WTC11 (cell line): ENCODE results near the gene PARM1. TPM values are rescaled to one million over a fixed set of nuclear protein-coding genes. Genes with fewer than 3 reads are reported as not detected.

Experiments
- ATAC-seq: fragments of 200-7000 bp; cut with Tn5 transposase; 2 replicates; pipeline ENCODE4 v1.10.0; 2021; ENCODE audit warnings: mild to moderate bottlenecking, moderate library complexity
- CTCF ChIA-PET: fragments of 300-600 bp; sonication (Branson Sonifier 250); formaldehyde crosslinking; loops from one replicate; lab custom pipeline; 2021; ENCODE audit warnings: antibody characterized with exemption; lab: Charles Lee
- POLR2A ChIA-PET: fragments of 350-600 bp; sonication (Branson Sonifier 250); formaldehyde crosslinking; loops from one replicate; lab custom pipeline; 2021; ENCODE audit warnings: antibody characterized with exemption; lab: Charles Lee
- DNase-seq: peaks from one replicate; pipeline ENCODE4 v3.0.0; 2021; ENCODE audit warnings: low spot score
- H3K27ac Mint-ChIP-seq: 2 replicates; pipeline ENCODE4 v1.8.0; 2021; ENCODE audit warnings: mixed read lengths
- H3K27me3 Mint-ChIP-seq: 2 replicates; pipeline ENCODE4 v1.8.0; 2021; ENCODE audit warnings: low read depth, mild to moderate bottlenecking, moderate library complexity, mixed read lengths
- H3K36me3 Mint-ChIP-seq: 2 replicates; pipeline ENCODE4 v1.8.0; 2021; ENCODE audit warnings: mixed read lengths
- H3K4me1 Mint-ChIP-seq: 2 replicates; pipeline ENCODE4 v1.8.0; 2022; ENCODE audit warnings: mixed read lengths
- H3K4me3 Mint-ChIP-seq: 2 replicates; pipeline ENCODE4 v1.8.0; 2021; ENCODE audit warnings: mild to moderate bottlenecking, moderate library complexity, mixed read lengths
- H3K9me3 Mint-ChIP-seq: 2 replicates; pipeline ENCODE4 v1.8.0; 2021; ENCODE audit warnings: mixed read lengths
- AFF4 ChIP-seq: sonication (generic); formaldehyde crosslinking; IDR thresholded peaks from 2 replicates; pipeline ENCODE4 v1.8.1; 2023; ENCODE audit warnings: mild to moderate bottlenecking, missing genetic modification reagents, borderline replicate concordance
- ARID4B ChIP-seq: sonication (generic); formaldehyde crosslinking; IDR thresholded peaks from 2 replicates; pipeline ENCODE4 v1.8.0; 2023; ENCODE audit warnings: missing genetic modification reagents, mild to moderate bottlenecking, borderline replicate concordance
- ATF1 ChIP-seq: sonication (generic); formaldehyde crosslinking; IDR thresholded peaks from 2 replicates; pipeline ENCODE4 v1.8.1; 2023; ENCODE audit warnings: mild to moderate bottlenecking, moderate library complexity, missing genetic modification reagents
- ELF4 ChIP-seq: sonication (generic); formaldehyde crosslinking; IDR thresholded peaks from 2 replicates; pipeline ENCODE4 v1.8.1; 2022; ENCODE audit warnings: low read depth, mild to moderate bottlenecking, moderate library complexity, missing genetic modification reagents
- MYBL2 ChIP-seq: sonication (generic); formaldehyde crosslinking; IDR thresholded peaks from 2 replicates; pipeline ENCODE4 v1.8.1; 2023; ENCODE audit warnings: mild to moderate bottlenecking, moderate library complexity, missing genetic modification reagents
- NFATC4 ChIP-seq: fragments of 250-450 bp; sonication (Bioruptor Pico); IDR thresholded peaks from 2 replicates; pipeline ENCODE4 v1.9.0; 2021; ENCODE audit warnings: mild to moderate bottlenecking
- SP1 ChIP-seq: sonication (generic); formaldehyde crosslinking; conservative IDR thresholded peaks from 2 replicates; pipeline ENCODE4 v1.8.1; 2022; ENCODE audit warnings: missing genetic modification reagents
- STAT6 ChIP-seq: sonication (generic); formaldehyde crosslinking; conservative IDR thresholded peaks from 2 replicates; pipeline ENCODE4 v1.8.1; 2023; ENCODE audit warnings: mild to moderate bottlenecking, low read depth, missing genetic modification reagents, moderate library complexity
- TEAD1 ChIP-seq: sonication (generic); formaldehyde crosslinking; IDR thresholded peaks from 2 replicates; pipeline ENCODE4 v1.8.0; 2022; ENCODE audit warnings: mild to moderate bottlenecking, missing genetic modification reagents
- ZBTB43 ChIP-seq: sonication (generic); formaldehyde crosslinking; IDR thresholded peaks from 2 replicates; pipeline ENCODE4 v1.8.1; 2023; ENCODE audit warnings: mild to moderate bottlenecking, missing genetic modification reagents
- ZNF138 ChIP-seq: sonication (generic); formaldehyde crosslinking; conservative IDR thresholded peaks from 2 replicates; pipeline ENCODE4 v1.8.1; 2022; ENCODE audit warnings: mild to moderate bottlenecking, moderate library complexity, missing genetic modification reagents
- ZNF281 ChIP-seq: sonication (generic); formaldehyde crosslinking; IDR thresholded peaks from 2 replicates; pipeline ENCODE4 v1.8.0; 2023; ENCODE audit warnings: mild to moderate bottlenecking, missing genetic modification reagents
- ZSCAN18 ChIP-seq: fragments of 250-450 bp; sonication (Bioruptor Pico); IDR thresholded peaks from 2 replicates; pipeline ENCODE4 v2.1.2; 2022; ENCODE audit warnings: mild to moderate bottlenecking, moderate library complexity
- total RNA-seq: library from RNA; stranded (reverse); gene quantifications from 3 replicates; pipeline ENCODE4 v1.2.3, GENCODE V29; 2021

Gene PARM1
- total RNA-seq, 1 experiment from 2014 or later = 6.3 TPM

- TF ChIP-seq NFATC4 (CRISPR knock-in tag) (no peak), ZNF138 (CRISPR knock-in tag) (no peak)
Observed at GRCh38 chr4:74962584-74962983, 29.7 kb downstream of the PARM1 start (continued).

- ChIA-PET POLR2A (no interaction called here), CTCF (no interaction called here)
- Mint-ChIP-seq H3K4me1 (peaks cover 5% of the 10 kb centered on the region), H3K4me3 (no peak overlapping the region), H3K27ac (no peak overlapping the region), H3K9me3 (peaks cover 12% of the 10 kb centered on the region), H3K36me3 (peaks cover 9% of the 10 kb centered on the region), H3K27me3 (no peaks in the 10 kb centered on the region; the same call in 1 of the 2 replicates)
- DNase-seq (no peak), ATAC-seq (no peak)
- TF ChIP-seq ARID4B (CRISPR knock-in tag) (no peak), SP1 (CRISPR knock-in tag) (no peak), ELF4 (CRISPR knock-in tag) (no peak), ATF1 (no peak), ZBTB43 (CRISPR knock-in tag) (no peak), TEAD1 (CRISPR knock-in tag) (no peak), STAT6 (CRISPR knock-in tag) (no peak), AFF4 (no peak), ZSCAN18 (no peak), ZNF281 (CRISPR knock-in tag) (no peak), MYBL2 (CRISPR knock-in tag) (no peak)
Observed at GRCh38 chr4:74964311-74964710, 31.4 kb downstream of the PARM1 start.
